Activated naive CD8-positive, alpha-beta T cell treated with anti-CD3 and anti-CD28 coated beads, Interleukin-2, amount 50 U/mL, for 24 hours (primary cell): Measurements from ENCODE around the gene CAMK1.

Experiments used
- ATAC-seq: fragments of 150-1000 bp; cut with Tn5 transposase; one replicate; pipeline ENCODE4 v1.10.0; 2021
- DNase-seq: peaks from one replicate; pipeline ENCODE4 v3.0.0; 2021
- H3K27ac Mint-ChIP-seq: one replicate; pipeline ENCODE4 v1.8.0; 2021; ENCODE audit warnings: mild to moderate bottlenecking, mixed read lengths
- H3K27me3 Mint-ChIP-seq: one replicate; pipeline ENCODE4 v1.8.0; 2021; ENCODE audit warnings: mixed read lengths
- H3K36me3 Mint-ChIP-seq: one replicate; pipeline ENCODE4 v1.8.0; 2021; ENCODE audit warnings: low read depth, mixed read lengths
- H3K4me1 Mint-ChIP-seq: one replicate; pipeline ENCODE4 v1.8.0; 2021; ENCODE audit warnings: mixed read lengths
- H3K4me3 Mint-ChIP-seq: one replicate; pipeline ENCODE4 v1.8.0; 2021; ENCODE audit warnings: mild to moderate bottlenecking, moderate library complexity, mixed read lengths
- H3K9me3 Mint-ChIP-seq: one replicate; pipeline ENCODE4 v1.8.0; 2021; ENCODE audit warnings: mixed read lengths

The CAMK1 gene

DNA sequence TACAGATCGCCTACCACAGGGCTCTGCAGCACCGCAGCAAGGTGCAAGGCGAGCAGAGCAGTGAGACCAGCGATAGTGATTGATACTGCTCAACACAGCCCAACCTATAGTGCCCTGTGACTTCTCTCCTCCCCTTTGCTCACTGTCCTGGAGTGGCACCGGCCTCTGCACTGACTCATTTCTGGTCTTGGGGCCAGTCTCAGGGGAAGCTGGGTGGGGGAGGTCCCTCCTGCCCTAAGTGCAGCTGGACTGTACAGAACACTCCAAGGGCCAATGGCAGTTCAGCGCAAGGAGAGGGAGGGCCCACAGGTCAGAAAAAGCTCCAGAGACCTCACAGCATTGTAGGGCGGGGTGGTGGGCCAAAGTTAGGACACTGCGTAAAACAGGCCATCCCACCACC lies 22.5 kb downstream of the CAMK1 start:
- no peaks in the 10 kb centered on the region for H3K9me3 Mint-ChIP-seq
- peaks cover 46% of the 10 kb centered on the region for H3K4me1 Mint-ChIP-seq
- H3K36me3 Mint-ChIP-seq = peaks cover 54% of the 10 kb centered on the region
- H3K27me3 Mint-ChIP-seq = no peaks in the 10 kb centered on the region
- no peak for DNase-seq
- H3K4me3 Mint-ChIP-seq = no peak overlapping the region
- peak overlapping the region; percentile 68 for H3K27ac Mint-ChIP-seq
- ATAC-seq = no peak

DNA sequence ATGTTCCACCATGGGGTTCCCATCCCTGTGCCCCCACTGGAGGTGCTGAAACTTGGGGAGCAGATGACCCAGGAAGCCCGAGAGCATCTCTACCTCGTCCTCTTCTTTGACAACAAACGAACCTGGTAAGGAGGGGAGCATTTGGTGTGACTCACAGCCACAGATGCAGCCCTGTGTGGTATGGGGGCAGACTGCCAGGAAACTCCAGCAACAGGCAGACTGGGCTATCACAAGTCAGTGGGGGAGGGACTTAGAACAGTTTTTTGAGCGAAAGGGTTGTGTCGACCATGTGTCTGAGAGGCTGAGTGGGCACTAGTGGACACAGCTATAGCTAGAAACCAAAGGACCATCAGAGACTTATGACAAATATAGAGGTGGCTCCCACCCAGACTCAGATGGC lies 23.4 kb downstream of the CAMK1 start:
- peak; percentile 28 for DNase-seq

DNA sequence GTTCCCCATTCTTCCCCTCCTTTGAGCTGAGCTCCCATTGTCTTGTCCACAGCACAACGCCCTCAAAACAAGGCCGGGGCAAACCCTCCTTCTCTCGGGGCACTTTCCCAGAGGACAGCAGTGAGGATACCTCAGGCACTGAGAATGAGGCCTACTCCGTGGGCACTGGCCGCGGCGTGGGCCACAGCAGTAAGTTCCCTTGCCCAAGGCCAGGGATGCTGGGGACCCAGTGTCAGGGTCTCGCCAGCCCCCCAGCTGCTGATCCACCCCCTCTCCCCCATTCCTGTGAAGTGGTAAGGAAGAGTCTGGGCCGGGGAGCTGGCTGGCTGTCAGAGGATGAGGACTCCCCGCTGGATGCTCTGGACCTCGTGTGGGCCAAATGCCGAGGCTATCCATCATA lies 24.2 kb downstream of the CAMK1 start:
- ATAC-seq (no peak), DNase-seq (no peak)
- H3K9me3 Mint-ChIP-seq = no peaks in the 10 kb centered on the region
- no peak overlapping the region for H3K27ac Mint-ChIP-seq
- H3K4me3 Mint-ChIP-seq = no peak overlapping the region
- peaks cover 46% of the 10 kb centered on the region for H3K36me3 Mint-ChIP-seq
- no peaks in the 10 kb centered on the region for H3K27me3 Mint-ChIP-seq
- H3K4me1 Mint-ChIP-seq = peaks cover 29% of the 10 kb centered on the region

More for the DNA sequence above, 23.4 kb downstream of the CAMK1 start:
- Mint-ChIP-seq H3K9me3 (no peaks in the 10 kb centered on the region), H3K27ac (peak overlapping the region; percentile 68), H3K4me3 (no peak overlapping the region), H3K27me3 (no peaks in the 10 kb centered on the region), H3K36me3 (peaks cover 45% of the 10 kb centered on the region), H3K4me1 (peaks cover 37% of the 10 kb centered on the region)
- no peak for ATAC-seq

DNA sequence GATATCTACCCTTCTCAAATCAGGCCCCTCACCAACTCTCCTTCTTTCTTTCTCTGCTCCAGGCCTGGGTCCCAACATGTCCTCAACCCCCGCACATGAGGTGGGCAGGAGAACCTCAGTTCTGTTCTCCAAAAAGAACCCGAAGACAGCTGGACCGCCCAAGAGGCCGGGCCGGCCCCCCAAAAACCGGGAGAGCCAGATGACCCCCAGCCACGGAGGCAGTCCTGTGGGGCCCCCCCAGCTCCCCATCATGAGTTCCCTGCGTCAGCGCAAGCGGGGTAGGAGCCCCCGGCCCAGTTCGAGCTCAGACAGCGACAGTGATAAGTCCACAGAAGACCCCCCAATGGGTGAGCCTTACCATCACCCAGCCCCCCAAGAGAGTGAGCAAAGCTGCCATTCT lies 25.6 kb downstream of the CAMK1 start:
- Mint-ChIP-seq H3K4me3 (no peak overlapping the region), H3K36me3 (peaks cover 51% of the 10 kb centered on the region), H3K27me3 (no peaks in the 10 kb centered on the region), H3K4me1 (peaks cover 17% of the 10 kb centered on the region), H3K9me3 (no peaks in the 10 kb centered on the region), H3K27ac (no peak overlapping the region)
- ATAC-seq (no peak), DNase-seq (no peak)

DNA sequence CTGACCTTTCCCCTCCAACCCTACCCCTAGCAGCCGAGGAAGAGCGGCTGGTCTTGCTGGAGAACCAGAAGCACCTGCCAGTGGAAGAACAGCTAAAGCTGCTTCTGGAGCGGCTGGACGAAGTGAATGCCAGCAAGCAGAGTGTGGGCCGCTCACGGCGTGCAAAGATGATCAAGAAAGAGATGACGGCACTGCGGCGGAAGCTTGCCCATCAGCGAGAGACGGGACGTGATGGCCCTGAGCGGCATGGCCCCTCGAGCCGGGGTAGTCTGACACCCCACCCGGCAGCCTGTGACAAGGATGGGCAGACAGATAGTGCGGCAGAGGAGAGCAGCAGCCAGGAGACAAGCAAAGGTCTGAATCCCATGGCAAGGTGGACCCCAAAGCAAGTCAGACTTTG lies 26.2 kb downstream of the CAMK1 start:
- Mint-ChIP-seq H3K4me3 (no peak overlapping the region), H3K27me3 (no peaks in the 10 kb centered on the region), H3K4me1 (peaks cover 14% of the 10 kb centered on the region), H3K27ac (no peak overlapping the region), H3K9me3 (no peaks in the 10 kb centered on the region), H3K36me3 (peaks cover 51% of the 10 kb centered on the region)
- no peak for ATAC-seq
- DNase-seq = no peak

DNA sequence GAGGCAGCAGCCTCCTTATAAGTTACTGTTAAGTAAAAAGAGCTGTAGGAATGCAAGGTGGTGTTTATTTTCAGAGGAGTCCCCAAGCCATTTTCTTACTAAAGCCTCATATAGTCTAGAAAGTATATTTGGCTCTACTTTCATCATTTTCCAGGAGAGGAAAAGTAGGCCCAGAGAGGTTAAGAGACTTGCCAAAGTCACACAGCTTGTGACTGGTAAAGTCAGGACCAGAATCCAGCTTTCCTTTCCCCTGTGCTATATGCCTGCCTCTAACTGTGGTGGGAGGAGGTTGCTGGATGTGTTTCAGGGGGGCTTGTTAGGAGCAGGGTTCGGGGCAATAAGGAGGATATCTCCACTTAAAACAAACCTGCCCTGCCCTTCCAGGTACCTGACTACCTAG lies 27.2 kb downstream of the CAMK1 start:
- H3K27me3 Mint-ChIP-seq = no peaks in the 10 kb centered on the region
- ATAC-seq = no peak
- no peak for DNase-seq
- H3K27ac Mint-ChIP-seq = no peak overlapping the region
- H3K9me3 Mint-ChIP-seq = no peaks in the 10 kb centered on the region
- peaks cover 14% of the 10 kb centered on the region for H3K4me1 Mint-ChIP-seq
- H3K4me3 Mint-ChIP-seq = no peak overlapping the region
- peaks cover 48% of the 10 kb centered on the region for H3K36me3 Mint-ChIP-seq

DNA sequence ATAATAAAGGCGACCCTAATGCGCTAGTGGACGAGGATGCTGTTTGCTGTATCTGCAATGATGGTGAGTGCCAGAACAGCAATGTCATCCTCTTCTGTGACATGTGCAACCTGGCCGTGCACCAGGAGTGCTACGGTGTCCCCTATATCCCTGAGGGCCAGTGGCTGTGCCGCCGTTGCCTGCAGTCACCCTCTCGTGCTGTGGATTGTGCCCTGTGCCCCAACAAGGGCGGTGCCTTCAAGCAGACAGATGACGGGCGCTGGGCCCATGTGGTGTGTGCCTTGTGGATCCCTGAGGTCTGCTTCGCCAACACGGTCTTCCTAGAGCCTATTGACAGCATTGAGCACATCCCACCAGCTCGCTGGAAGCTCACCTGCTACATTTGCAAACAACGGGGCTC lies 30.6 kb downstream of the CAMK1 start:
- Mint-ChIP-seq H3K27me3 (no peaks in the 10 kb centered on the region), H3K36me3 (peaks cover 47% of the 10 kb centered on the region), H3K9me3 (no peaks in the 10 kb centered on the region), H3K4me1 (peaks cover 26% of the 10 kb centered on the region), H3K4me3 (no peak overlapping the region), H3K27ac (no peak overlapping the region)
- ATAC-seq (no peak), DNase-seq (no peak)

DNA sequence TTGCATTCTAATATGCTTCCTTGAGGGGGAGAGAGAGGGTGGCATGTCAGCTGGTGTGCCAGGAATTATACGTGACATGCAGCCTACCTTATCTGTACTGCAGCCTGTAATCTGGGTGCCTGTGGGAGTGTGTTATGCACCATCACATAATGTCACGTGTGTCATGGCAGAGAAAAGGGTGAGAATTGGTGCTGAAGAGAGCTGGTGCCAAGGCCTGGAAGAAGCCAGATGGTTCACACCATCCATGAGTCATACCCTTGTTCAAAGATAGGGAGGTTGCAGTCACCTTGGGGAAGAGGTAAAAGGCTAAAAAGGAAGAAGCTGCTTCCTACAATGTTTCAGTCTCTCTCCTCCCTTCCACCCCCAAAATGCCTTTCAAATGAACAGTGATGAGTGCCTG lies 32.9 kb downstream of the CAMK1 start:
- Mint-ChIP-seq H3K9me3 (no peaks in the 10 kb centered on the region), H3K4me1 (peaks cover 45% of the 10 kb centered on the region), H3K27me3 (no peaks in the 10 kb centered on the region), H3K27ac (peak overlapping the region; percentile 14), H3K4me3 (no peak overlapping the region), H3K36me3 (peaks cover 46% of the 10 kb centered on the region)
- peak; percentile 67 for ATAC-seq
- DNase-seq = no peak

DNA sequence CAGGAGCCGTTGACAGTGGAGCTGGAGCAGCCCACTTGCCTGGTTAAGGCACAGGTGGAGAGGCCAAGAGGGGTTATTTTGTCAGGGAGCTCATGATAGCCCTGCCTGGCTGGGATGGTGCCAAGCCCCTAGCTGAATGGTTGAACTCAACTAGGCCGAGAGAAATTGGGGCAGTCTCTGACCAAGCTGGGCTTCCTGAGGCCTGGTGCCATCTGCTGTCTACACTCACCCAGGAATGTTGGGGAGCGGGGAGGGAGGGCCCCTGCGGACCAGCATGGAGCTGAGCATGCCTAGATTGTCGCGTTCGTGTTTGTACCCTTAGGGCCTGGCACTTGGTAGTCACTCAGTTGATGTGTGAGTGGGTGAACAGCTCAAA lies 37.0 kb downstream of the CAMK1 start:
- Mint-ChIP-seq H3K36me3 (peaks cover 23% of the 10 kb centered on the region), H3K27ac (peak overlapping the region; percentile 76), H3K4me3 (peak overlapping the region; percentile 89), H3K9me3 (no peaks in the 10 kb centered on the region), H3K27me3 (no peaks in the 10 kb centered on the region), H3K4me1 (peaks cover 67% of the 10 kb centered on the region)
- no peak for ATAC-seq
- DNase-seq = no peak

DNA sequence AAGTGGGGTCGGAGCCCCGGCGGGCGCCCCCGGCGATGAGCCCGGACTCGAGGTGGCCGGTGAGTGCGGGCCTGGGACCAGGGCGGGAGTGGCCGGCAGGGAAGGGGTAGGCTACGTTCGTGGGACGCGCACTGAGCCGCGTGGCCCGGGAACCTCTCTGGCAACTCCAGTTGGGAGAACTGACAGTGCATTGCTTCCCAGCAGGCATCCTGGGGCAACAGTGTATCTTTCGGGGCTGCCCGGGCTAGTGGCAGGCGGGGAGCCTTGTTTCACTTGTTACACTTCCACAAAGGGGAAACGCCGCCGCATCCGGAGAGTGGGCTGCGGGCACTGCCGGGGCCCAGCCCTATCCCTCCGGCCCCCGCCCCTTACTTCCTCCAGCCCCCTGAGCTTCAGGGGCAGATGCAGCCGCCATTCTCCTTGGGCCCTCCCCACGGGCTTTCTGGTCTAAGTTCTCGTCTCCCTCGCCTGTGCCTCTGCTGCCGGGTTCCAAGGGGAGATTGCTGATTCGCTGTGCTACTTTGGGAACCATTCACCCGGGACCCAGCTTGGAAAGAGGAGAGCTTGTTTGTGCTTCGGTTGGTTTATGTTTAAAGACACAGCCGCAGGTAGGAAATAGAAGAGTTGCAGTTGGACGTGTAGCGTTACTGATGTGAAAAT lies 37.5 kb downstream of the CAMK1 start:
- Mint-ChIP-seq H3K9me3 (no peaks in the 10 kb centered on the region), H3K27me3 (no peaks in the 10 kb centered on the region), H3K27ac (peak overlapping the region; percentile 76), H3K36me3 (peaks cover 23% of the 10 kb centered on the region), H3K4me1 (peaks cover 72% of the 10 kb centered on the region), H3K4me3 (peak overlapping the region; percentile 89)
- ATAC-seq (no peak), DNase-seq (peak; percentile 58)

DNA sequence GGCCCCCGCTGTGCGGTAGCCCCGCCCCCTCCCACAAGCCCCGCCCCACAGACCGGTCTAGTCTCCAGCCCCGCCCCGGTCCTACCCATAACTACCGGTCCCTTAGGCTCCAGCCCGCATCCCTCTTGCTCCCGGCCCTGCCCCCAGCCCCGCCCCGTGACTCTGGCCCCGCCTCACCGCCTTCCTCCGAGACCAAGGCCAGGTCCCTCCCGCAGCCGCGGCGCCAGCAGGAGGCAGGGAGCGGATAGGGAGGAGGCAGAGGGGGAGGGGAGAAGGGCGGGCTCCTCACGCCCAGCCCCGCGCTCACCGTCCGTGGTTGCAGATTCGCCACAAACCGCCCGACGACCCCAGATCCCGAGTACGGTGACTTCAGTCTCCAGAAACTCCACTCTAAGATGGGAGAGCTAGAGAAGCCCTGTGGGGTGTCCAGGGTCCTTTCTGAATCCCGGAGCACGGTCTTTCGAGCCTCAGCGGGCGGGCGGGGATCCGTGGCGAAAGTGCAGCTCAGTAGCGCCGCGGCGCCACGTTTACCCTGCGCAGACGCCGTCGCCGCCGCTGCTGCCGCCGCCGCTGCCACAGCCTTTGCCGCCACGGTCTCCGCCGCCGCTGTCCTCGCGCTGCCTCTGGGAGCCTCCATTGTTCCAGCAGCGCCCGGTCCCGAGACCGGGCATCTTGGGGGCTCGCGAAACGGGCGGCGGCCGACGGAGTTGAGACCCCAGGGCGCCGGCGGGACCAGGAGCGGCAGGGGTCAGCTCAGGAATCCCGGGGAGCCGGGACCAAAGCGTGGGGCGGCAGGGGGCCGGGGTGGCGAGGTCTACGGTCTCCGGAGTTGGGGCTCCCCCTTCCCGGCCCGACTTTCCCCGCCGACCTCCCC lies 38.3 kb downstream of the CAMK1 start, which contains the start of gene BRPF1:
Gene BRPF1 (plus strand): TSS at position 530 of the 874 bp plus-strand sequence. CDS start 2,406 bp downstream, outside the sequence.
- peak; percentile 98 for ATAC-seq
- DNase-seq = peak; percentile 99
- H3K27ac Mint-ChIP-seq = peak within 1 kb of the TSS; percentile 94
- H3K36me3 Mint-ChIP-seq = peaks cover 17% of the 10 kb centered on the region
- H3K27me3 Mint-ChIP-seq = no peaks in the 10 kb centered on the region
- peaks cover 73% of the 10 kb centered on the region for H3K4me1 Mint-ChIP-seq
- peak within 1 kb of the TSS; percentile 89 for H3K4me3 Mint-ChIP-seq
- H3K9me3 Mint-ChIP-seq = no peaks in the 10 kb centered on the region

DNA sequence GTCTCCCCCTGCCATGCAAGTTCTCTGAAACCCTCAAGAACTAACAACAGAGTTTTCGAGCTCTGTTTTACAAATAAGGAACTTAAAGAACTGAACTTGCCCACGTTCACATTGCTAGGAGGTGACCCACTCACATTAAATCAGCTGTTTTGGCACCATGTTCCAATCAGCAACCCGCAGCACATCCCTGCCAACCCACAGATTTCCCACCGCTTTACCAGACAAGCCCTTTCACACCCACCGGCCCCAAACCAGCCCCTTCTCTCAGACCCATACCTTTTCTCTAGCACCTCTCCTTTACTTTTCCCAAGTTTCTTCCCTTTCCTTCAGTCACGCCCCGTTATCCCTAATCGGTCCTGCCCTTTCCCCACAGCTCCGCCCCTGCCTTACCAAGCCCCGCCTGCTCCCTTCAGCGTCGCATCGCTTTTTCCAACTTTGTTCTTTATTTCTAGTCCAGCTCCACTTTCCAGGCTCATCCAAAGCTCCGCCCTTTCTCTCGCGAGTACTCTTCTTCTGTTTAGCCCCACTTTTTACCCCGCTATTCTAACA lies 39.0 kb downstream of the CAMK1 start:
- Mint-ChIP-seq H3K27me3 (no peaks in the 10 kb centered on the region), H3K27ac (peak overlapping the region; percentile 94), H3K4me3 (peak overlapping the region; percentile 89), H3K4me1 (peaks cover 68% of the 10 kb centered on the region), H3K9me3 (no peaks in the 10 kb centered on the region), H3K36me3 (peaks cover 14% of the 10 kb centered on the region)
- ATAC-seq (peak; percentile 29), DNase-seq (no peak)

DNA sequence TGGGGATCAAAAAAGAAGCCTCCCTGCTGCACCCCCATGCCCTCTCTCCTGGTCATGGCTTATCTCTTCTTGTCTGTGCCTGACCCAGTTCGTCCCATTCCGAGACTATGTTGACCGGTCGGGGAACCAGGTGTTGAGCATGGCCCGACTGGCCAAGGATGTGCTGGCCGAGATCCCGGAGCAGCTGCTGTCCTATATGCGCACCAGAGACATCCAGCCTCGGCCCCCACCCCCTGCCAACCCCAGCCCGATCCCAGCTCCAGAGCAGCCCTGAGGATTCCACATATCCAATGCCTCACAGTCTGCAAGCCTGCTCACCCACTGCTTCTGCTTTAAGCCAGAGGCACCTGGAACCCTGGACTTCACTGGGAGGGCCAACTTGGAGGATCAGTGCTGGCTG lies 40.3 kb downstream of the CAMK1 start:
- peaks cover 3% of the 10 kb centered on the region for H3K36me3 Mint-ChIP-seq
- no peak overlapping the region for H3K4me3 Mint-ChIP-seq
- DNase-seq (no peak), ATAC-seq (no peak)
- H3K27ac Mint-ChIP-seq = no peak overlapping the region
- H3K9me3 Mint-ChIP-seq = no peaks in the 10 kb centered on the region
- no peaks in the 10 kb centered on the region for H3K27me3 Mint-ChIP-seq
- H3K4me1 Mint-ChIP-seq = peaks cover 56% of the 10 kb centered on the region

DNA sequence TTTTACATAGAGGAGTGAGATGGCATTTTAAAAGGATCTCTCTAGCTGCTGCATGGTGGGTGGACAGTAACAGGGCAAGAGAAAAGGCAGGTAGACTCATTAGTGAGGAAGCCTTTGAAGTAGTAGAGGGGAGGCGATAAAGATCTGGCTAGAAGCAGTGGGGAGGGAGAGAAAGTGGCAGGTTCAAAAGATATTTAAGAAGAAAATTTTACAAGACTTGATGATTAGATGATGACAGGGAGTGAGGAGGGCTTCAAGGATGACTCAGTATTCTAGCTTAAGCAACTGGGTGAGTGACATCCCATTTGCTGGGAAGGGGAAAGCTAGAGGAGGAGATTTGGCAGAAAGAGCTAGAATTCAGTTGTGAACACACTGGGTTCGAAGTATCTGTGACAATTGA lies 42.0 kb downstream of the CAMK1 start:
- H3K27ac Mint-ChIP-seq = peak overlapping the region; percentile 3
- no peaks in the 10 kb centered on the region for H3K27me3 Mint-ChIP-seq
- no peak for DNase-seq
- no peaks in the 10 kb centered on the region for H3K9me3 Mint-ChIP-seq
- H3K36me3 Mint-ChIP-seq = no peaks in the 10 kb centered on the region
- ATAC-seq = no peak
- H3K4me3 Mint-ChIP-seq = no peak overlapping the region
- H3K4me1 Mint-ChIP-seq = peaks cover 40% of the 10 kb centered on the region
